Mucosa of descending colon (tissue), 3 donors: ENCODE results near the gene SUN1. TPM values are rescaled to one million over a fixed set of nuclear protein-coding genes. Genes with fewer than 3 reads are reported as not detected.

Source experiments
- ATAC-seq: fragments of 200-7000 bp; cut with Tn5 transposase; one replicate; pipeline ENCODE4 v1.9.1; 2020; ENCODE audit warnings: mild to moderate bottlenecking, moderate library complexity
- DNase-seq, 3 donors: peaks; one replicate each; pipeline ENCODE4 v3.0.0-alpha.2; 2020
- H3K36me3 ChIP-seq: fragments of 200-600 bp; one replicate; pipeline ENCODE4 v1.8.0; 2021; ENCODE audit warnings: low read depth, mild to moderate bottlenecking
- H3K4me1 ChIP-seq: fragments of 200-600 bp; one replicate; pipeline ENCODE4 v1.8.0; 2021; ENCODE audit warnings: low read depth, mild to moderate bottlenecking
- H3K4me3 ChIP-seq: fragments of 200-600 bp; one replicate; pipeline ENCODE4 v1.8.0; 2021; ENCODE audit warnings: mild to moderate bottlenecking
- H3K9me3 ChIP-seq: fragments of 200-600 bp; one replicate; pipeline ENCODE4 v1.8.0; 2021; ENCODE audit warnings: mild to moderate bottlenecking
- CTCF ChIP-seq: fragments of 200-600 bp; IDR thresholded peaks from one replicate; pipeline ENCODE4 v1.8.0; 2022; ENCODE audit warnings: antibody characterized with exemption, mild to moderate bottlenecking
- intact Hi-C, 2 donors: fragments of 100-400 bp; cut with DNase I in 1 of 2; cut with micrococcal nuclease in 1 of 2; formaldehyde crosslinking; loops; one replicate each; pipeline versions ENCODE4 v1.11.0 to v1.11.1; 2022; cut with DNase I, micrococcal nuclease
- total RNA-seq, 3 donors: library from RNA; stranded (reverse); fragmentation: NEBNext Ultra II Directional in 2 of 3; extraction: Animal tissue kit (Norgen Biotek cat#: 25700) in 2 of 3; gene quantifications; one replicate each; pipeline versions ENCODE4 v1.2.1 to v1.2.4, GENCODE V29; 2021 to 2023
- donor health status: DM: no; HTN: no; CAD: no; lungs with moderate emphysema.
- donor health status: DM: no; HTN: no; CAD: no.
- donor health status: DM: no; HTN: yes; CAD: no.

Gene SUN1
- total RNA-seq, 3 donors from 2014 or later = 151 to 179 (median 164) TPM

GRCh38 chr7:914521-915194 is 82.4 kb downstream of the SUN1 start:
- no peak for TF ChIP-seq CTCF
- no peaks in the 10 kb centered on the region for H3K9me3 ChIP-seq
- ATAC-seq (peak; percentile 23), DNase-seq (no peak)
- intact Hi-C loops = no loop called here
- no peaks in the 10 kb centered on the region for H3K36me3 ChIP-seq
- H3K4me1 ChIP-seq = peaks cover 38% of the 10 kb centered on the region
- no peak overlapping the region for H3K4me3 ChIP-seq

DNA sequence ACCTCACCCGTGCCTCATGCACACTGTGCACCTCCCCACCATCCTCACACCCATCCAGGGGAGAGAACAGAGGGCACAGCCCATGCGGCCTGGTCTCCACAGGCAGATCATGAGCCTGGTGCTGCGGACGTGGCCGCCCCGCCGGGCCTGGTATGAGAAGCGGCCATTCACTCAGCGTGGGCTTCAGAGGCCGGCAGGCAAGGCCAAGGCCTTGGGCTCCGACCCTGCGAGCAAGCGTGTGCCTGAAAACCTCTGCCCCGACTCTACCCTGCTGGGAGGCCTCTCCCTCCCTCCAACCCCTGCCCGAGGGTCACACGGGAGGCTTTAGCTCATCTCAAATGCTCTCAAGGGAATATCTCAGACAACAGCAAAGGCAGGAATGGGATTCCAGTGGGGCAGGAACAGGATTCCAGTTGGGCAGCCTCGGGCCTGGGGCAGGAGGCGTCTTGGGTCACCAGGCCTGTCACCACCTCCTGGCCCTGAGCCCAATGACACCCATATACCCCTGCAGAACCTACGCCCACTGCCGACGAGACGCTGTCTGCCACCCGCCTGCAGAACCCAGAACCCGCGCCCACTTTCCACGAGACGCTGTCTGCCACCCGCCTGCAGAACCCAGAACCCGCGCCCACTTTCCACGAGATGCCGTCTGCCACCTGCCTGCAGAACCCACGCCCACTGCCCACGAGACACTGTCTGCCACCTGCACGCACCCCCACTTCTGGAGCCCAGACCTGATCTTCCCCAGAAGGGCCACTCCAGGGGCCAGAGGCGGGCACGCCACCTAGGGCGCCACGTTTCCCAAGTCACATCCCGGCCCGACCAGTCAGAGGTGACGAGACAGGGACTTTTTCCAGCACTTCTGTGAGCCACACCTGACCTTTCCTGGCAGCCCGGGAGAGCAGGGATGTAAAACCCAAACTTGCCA is 83.3 kb downstream of the SUN1 start:
- Histone ChIP-seq H3K36me3 (no peaks in the 10 kb centered on the region), H3K9me3 (no peaks in the 10 kb centered on the region), H3K4me3 (no peak overlapping the region), H3K4me1 (peaks cover 34% of the 10 kb centered on the region)
- intact Hi-C loops = no loop called here
- no peak for ATAC-seq
- no peak for TF ChIP-seq CTCF
- peak; percentile 34 to 55 (median 54) for DNase-seq

GRCh38 chr7:916291-916941 is 84.1 kb downstream of the SUN1 start:
- H3K36me3 ChIP-seq = no peaks in the 10 kb centered on the region
- DNase-seq = peak; percentile 58 to 82 (median 66)

DNA sequence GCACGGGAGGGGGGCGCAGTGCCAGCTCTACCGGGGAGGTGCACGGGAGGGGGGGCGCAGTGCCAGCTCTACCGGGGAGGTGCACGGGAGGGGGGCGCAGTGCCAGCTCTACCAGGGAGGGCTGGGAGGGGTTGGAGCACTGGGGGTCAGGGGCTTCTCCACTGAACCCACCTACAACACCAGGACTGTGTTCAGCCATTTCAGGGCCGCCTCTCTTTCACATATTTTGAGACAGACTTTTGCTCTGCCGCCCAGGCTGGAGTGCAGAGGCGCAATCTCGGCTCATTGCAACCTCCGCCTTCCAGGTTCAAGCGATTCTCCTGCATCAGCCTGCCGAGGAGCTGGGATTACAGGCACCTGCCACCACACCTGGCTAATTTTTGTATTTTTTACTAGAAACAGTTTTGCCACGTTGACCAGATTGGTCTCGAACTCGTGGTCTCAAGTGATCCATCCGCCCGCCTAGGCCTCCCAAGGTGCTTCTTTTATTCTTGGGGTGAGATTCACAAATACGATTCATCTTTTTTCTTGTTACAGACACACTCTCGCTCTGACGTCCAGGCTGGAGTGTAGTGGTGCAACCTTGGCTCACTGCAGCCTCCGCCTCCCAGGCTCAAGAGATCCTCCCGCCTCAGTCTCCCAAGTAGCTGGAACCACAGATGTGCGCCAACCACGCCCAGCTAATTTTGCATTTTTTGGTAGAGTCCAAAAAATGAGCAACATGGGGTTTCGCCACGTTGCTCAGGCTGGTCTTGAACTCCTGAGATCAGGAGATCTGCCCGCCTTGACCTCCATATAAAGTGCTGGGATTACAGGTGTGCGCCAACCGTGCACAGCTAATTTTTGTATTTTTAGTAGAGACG is 85.2 kb downstream of the SUN1 start:
- peak in 2 of 3 donors; percentile 28 to 34 for DNase-seq
- Histone ChIP-seq H3K4me1 (peaks cover 53% of the 10 kb centered on the region), H3K36me3 (no peaks in the 10 kb centered on the region), H3K9me3 (no peaks in the 10 kb centered on the region), H3K4me3 (no peak overlapping the region)
- no peak for TF ChIP-seq CTCF
- intact Hi-C loops = no loop called here
- ATAC-seq = no peak

More at GRCh38 chr7:916291-916941, 84.1 kb downstream of the SUN1 start:
- TF ChIP-seq CTCF = no peak
- ATAC-seq = no peak
- intact Hi-C loops = no loop called here
- Histone ChIP-seq H3K9me3 (no peaks in the 10 kb centered on the region), H3K4me1 (peaks cover 43% of the 10 kb centered on the region), H3K4me3 (no peak overlapping the region)

- intact Hi-C loops = no loop called here
- Histone ChIP-seq H3K4me1 (peaks cover 58% of the 10 kb centered on the region), H3K9me3 (no peaks in the 10 kb centered on the region), H3K4me3 (no peak overlapping the region), H3K36me3 (no peaks in the 10 kb centered on the region)
- no peak for TF ChIP-seq CTCF
- no peak for ATAC-seq
- peak in 2 of 3 donors; percentile 21 to 42 for DNase-seq
Measured at GRCh38 chr7:918118-918425, 85.8 kb downstream of the SUN1 start.
